A204.1 (cell line): ENCODE measurements around the gene GSPT1.

Source experiments
- FAIRE-seq: peaks from 2 replicates; lab custom pipeline; 2012; peaks lifted over from hg19 to GRCh38; lab: Jason Lieb, UNC

Gene GSPT1

GRCh38 chr16:11909653-11910545, 5.9 kb downstream of the GSPT1 start:
- no peak for FAIRE-seq

DNA sequence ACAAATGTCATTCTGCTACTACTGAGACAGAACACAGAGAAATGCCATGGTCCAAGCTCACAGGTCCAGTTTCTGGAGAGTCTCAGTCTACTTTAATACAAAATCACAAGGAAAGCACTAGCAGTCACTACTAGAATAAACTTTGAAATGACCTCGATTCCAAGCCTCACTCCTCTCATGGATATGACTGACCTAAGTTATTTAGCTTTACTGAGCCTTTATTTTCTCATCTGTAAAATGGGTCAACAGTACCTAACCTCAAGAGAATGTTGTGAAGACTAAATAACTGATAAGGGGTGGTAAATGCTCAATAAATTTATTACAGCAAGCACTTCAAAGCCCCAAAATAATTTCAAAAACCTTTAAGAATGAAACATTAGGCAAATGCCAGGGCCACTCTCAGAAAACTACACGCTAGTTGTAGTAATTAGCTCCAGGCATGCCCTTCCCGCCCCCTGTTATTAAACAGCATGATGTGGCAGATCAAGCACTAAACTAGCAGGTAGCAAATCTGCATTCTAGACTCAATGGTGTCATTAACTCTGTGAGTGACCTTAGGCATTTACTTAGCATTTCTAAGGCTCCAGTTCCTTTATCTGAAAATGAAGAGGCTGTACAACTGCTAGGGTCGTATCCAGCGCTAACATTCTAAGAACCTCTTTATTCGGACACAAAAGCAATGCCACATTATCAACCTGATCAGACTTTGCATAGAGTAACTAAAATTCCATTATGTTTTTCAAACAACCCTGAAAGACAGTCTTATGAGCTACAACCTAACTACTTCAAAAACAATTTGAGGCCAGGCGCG, 8.4 kb downstream of the GSPT1 start:
- FAIRE-seq = no peak

DNA sequence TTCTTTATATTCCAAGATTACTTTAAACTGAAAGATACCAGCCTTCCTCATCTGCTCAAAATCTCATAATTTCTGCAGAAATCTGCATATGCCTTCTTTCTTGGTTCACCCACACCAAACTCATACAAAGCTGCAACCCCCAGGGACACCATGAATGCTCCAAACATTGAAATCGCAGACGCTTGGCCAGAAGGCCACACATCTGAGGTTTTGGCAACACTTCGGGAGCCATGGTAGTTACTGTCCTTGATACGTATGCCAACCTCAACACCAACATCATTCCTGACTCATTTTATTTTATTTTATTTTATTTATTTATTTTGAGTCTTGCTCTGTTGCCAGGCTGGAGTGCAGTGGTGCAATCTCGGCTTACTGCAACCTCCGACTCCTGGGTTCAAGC, 11.8 kb downstream of the GSPT1 start:
- FAIRE-seq = no peak

DNA sequence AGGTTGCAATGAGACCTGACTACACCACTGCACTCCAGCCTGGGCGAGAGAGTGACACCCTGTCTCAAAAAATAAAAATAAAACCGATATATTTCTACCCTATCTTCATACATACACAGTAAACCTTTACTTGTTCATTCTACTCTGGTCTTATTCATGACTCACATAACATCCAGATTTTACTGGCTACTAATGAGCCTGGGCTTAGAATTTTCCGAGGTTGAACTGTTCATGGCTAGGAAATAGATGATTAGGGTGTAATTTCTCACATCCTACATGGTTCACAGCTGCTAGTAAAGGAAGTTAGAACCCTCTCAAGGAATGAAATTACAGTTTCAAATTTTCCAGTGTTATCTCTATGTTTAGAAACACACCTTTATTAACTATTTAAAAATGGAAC, 14.7 kb downstream of the GSPT1 start:
- no peak for FAIRE-seq

- no peak for FAIRE-seq
Measured at GRCh38 chr16:11896486-11897176, 19.1 kb downstream of the GSPT1 start.

DNA sequence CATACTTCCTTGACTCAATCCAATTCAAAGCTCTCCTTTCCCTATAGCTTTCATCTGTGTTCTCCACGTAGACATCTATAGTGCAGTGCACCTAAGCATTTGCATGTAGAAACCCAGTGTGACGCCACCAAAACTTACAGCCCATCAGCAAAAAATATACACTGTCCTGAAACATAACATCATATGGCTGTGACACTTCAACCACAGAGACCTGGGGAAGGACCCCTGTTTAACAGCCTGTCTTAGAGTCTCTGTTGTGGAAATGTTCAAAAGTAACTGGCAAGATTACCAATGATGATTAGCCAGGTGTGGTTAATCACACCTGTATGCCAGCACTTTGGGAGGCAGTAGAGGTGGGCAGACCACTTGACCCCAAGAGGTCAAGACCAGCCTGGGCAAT, 22.2 kb downstream of the GSPT1 start:
- no peak for FAIRE-seq

GRCh38 chr16:11892761-11893160, 23.0 kb downstream of the GSPT1 start:
- no peak for FAIRE-seq

DNA sequence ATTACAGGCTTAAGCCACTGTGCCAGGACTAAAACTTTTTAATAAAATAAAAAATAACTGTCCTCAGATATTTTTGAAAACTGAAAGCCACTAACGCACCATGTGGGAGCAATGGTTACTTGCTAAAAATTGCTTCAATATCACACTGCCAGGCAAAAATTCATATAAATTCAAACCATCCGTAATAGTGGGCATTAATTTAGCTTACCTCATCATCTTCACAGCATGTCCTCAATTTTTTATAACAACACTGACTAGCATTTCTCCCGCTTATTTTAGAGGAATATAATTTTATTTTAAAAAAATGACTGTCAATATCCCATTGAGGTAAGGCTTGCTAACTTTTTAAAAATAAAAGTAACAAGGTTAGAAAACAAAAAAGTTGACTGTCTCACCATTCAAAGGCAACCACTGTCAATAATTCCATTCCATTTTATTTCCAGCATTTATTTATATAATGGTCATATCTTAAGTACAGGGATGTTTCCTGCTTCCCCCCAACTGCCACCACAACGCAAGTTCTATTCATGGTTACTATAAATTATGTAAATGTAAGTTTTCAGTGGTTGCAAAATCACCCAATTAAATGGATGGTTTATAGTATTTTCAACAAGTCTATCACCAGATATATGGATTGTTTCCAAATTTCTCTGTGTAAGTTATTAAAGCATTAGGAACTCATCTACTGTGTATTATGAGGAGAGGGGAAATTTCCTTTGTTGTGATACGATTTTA, 25.4 kb downstream of the GSPT1 start:
- no peak for FAIRE-seq

DNA sequence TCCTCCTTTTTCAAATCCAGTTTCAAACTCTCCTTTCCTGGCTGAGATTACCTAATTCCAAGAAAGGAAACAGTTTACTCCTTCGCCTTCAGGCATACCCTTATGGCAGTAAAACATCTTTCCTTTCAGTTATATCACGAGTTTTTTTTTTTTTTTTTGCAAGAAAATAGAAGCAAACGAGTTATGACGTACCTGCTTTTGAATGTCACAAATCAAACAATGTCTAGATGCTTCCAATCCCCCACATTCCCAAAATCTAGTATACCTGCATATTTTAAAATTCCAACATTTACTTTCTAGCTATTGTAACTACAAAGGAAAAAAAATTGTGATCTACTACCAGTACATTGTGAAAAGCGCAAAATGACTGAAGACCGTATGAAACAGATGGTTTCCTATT, 28.9 kb downstream of the GSPT1 start:
- FAIRE-seq = no peak

DNA sequence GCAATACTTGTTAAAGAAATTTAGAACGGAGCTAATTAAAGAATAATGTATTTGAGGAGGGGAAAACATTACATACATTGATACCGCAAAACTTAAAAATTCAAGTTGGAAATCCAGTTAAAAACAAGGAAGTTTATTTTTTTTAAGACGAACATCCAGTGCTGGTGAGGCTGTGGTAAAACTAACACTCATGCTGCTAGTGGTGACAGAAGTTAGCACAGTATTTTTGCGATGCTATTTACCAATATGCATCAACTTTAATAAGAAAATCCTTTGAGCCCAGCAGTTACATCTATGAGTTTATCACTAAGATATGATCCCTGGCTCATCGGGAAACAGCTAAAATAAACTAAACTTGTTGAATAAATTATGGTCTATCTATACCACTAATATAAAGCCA, 31.7 kb downstream of the GSPT1 start:
- FAIRE-seq = no peak

GRCh38 chr16:11880007-11880406, 35.7 kb downstream of the GSPT1 start:
- no peak for FAIRE-seq

DNA sequence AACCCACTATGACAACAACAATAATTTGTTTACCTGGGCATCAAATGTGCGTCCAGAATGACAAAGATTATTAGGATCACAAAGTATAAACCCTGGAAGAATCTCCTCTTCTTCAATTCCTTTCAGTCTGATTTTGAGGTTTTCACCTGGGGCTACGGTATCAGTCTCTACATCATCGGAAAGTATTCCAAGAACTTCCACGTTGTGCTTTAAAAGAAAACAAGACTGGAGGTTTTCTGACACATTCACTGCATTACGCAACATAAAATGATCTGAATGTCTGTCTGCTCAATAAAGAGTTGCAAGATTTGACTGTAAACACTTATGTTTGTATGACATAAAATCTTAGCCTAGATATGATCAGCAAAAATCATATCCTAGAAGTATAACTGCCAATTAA, 38.4 kb downstream of the GSPT1 start:
- no peak for FAIRE-seq

DNA sequence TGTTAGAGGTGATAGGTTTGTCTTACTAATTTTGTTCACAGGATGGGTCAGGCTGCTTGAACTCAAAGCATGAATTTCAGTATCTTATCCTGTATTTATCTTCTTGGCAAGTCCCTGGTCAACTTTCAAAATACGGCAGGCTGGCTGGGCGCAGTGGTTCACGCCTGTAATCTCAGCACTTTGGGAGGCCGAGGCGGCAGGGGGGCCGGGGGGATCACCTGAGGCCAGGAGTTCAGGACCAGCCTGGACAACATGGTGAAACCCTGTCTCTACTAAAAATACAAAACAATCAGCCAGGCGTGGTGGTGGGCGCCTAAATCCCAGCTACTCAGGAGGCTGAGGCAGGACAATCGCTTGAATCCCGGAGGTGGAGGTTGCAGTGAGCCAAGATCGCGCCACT, 39.5 kb downstream of the GSPT1 start:
- FAIRE-seq = no peak

- no peak for FAIRE-seq
Measured at GRCh38 chr16:11875721-11876120, 40.0 kb downstream of the GSPT1 start.

DNA sequence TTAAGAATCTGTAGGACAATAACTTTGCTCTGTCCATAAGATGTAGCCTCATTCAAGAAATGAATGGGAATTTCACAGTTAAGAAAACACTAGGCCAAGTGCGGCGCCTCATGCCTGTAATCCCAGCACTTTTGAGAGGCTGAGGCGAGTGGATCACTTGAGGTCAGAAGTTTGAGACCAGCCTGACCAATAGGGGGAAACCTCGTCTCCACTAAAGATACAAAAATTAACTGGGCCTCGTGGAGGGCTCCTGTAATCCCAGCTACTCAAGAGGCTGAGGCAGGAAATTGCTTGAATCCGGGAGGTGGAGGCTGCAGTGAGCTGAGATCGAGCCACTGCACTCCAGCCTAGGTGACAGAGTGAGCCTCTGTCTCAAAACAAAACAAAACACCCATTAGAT, 44.6 kb downstream of the GSPT1 start:
- no peak for FAIRE-seq

DNA sequence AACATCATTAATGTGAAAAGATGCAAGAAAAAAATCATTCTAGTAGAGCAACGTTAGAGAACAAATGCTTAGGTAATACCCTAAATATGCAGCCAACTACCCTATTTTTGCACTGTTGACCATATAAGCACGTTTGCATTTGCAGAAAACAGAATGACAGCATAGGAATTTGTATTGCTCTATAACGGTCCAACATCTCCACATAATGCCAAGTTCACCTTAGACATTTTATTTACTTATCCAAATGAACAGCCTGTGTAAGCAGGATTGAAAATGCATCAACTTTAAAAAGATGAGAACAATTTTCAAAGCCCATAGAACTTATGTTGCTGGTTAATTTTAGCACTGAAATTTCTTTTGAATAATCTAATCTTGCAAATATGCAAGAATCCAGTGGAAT, 45.4 kb downstream of the GSPT1 start:
- no peak for FAIRE-seq

GRCh38 chr16:11869353-11870228, 46.2 kb downstream of the GSPT1 start:
- no peak for FAIRE-seq

DNA sequence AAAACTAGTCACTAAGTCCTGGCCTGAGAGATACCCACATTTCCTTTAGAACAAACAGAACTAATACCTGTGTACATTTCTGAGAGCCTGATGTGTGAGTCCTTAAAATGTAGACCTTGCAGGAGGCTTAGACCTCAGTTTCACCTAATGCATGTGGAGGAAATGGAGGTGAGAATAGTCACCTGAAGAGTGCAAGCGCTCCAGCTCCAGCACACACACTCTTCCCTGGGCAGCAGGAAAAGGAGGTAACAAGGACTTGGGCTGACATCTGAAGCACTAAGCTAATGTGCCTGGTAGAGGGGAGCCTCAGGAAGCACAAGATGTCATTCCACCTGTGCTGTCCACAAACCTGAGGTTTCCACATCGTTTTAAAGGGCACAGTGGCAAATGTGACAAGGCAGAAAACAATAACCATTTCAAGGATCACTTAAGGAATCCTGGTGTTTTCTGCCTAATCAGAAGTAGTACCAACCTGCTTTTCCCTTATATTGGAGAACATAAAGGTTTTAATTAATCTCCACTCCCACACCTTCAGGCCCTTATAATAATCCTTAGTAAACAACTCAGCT, 47.3 kb downstream of the GSPT1 start:
- FAIRE-seq = no peak

DNA sequence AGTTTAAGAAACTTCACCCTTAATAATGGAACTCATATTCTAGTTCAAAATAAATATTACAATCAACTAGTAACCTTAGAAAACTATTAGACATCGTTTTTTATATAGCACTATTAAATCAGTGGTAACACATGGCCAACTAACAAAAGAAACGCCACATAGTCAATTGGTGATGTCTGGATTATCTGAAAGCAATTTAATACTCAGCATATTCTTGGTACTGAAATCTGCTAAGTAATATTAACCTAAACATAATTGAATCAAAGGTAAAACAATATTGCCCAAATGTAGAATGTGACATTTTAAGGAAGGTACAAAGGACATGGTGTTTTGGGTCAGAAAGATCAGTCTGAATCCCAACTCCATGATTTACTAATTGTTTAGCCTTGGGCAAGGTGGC, 53.3 kb downstream of the GSPT1 start:
- no peak for FAIRE-seq

- FAIRE-seq = no peak
Measured at GRCh38 chr16:11857161-11857560, 58.6 kb downstream of the GSPT1 start.
